COR-L47 (cell line): ENCODE data around the gene HNF4A.
"Not testable (repeated sequence)": the region's sequence is repeated elsewhere in the genome, so short reads cannot be mapped to it uniquely, and the experiment has no call there.

Experiments used
- DNase-seq: peaks from one replicate; lab custom pipeline; 2025; lab: John Stamatoyannopoulos, UW

HNF4A gene

DNA sequence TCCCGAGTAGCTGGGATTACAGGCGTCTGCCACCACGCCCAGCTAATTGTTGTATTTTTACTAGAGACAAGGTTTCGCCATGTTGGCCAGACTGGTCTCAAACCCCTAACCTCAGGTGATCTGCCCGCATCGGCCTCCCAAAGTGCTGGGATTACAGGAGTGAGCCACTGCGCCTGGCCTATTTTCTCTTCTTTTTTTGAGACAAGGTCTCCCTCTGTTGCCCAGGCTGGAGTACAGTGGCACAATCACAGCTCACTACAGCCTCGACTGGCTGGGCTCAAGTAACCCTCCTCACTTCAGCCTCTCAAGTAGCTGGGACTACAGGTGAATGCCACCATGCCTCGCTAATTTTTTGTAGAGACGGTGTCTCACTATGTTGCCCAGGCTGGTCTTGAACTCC is 9.6 kb upstream of the HNF4A start:
- not testable (repeated sequence) for DNase-seq

- no peak for DNase-seq
Measured at GRCh38 chr20:44348168-44348659, 7.3 kb upstream of the HNF4A start.

GRCh38 chr20:44349349-44349748 is 6.2 kb upstream of the HNF4A start:
- DNase-seq: no peak

DNA sequence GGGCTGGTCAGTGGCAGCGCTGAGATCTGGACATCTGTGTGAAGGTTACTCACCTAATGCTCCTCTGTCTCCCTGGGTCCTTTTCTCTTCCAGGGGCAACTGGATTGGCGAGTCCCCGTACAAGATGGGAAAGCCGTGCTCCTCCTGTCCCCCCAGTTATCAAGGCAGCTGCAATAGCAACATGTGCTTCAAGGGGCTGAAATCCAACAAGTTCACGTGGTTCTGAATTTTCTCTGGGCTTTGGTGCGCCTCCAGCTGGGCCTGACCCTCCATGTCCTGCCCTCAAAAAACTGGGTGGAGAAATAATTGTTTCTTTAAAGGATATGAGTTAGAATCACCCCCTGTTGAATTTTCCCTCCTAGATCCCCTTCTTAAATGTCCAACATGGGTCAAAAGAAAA is 4.9 kb upstream of the HNF4A start:
- no peak for DNase-seq

DNA sequence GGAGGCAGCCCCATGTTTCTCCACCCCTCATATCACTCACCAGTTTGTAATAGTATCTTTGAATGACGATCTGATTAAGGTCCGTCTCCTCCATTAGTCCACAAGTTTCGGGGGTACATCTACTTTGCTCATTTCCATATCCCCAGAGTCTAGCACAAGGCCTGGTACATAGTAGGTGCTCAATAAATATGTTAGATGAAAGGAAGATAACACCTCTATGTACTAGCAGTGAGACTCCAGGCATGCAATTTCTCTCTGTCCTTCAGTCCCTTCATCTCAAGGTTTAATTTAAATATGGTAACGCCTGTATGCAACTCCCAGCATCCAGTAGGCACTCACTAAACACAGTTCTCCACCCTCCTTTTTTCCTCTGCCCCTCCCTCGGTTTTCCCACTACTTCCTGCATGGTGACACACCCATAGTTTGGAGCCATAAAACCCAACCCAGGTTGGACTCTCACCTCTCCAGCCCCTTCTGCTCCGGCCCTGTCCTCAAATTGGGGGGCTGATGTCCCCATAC is 461 bp upstream of the HNF4A start:
- DNase-seq: no peak

GRCh38 chr20:44356353-44356723 is 839 bp downstream of the HNF4A start:
- no peak for DNase-seq

GRCh38 chr20:44357020-44357419 is 1.5 kb downstream of the HNF4A start:
- no peak for DNase-seq

- no peak for DNase-seq
Measured at GRCh38 chr20:44357555-44358125, 2.1 kb downstream of the HNF4A start.

DNA sequence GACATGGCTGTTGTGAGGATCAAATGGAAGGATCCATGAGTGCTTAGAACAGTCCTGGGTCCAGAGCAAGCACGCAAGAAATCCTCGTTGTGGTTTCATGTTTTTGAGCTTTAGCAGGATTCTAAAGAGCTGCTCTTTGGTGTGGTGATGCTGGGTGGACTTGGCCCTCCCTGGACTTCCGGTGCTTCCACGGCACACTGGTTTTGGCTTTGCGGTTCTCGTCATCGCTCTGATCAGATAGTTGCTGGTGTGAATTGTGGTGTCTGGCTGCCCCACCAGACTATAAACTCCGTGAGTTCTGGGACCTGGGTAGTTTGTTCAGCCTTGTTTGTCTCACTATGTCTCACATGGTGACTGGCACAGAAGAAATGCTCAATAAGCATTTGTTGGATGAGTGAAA is 3.3 kb downstream of the HNF4A start:
- DNase-seq: no peak

- DNase-seq: no peak
Measured at GRCh38 chr20:44360221-44360620, 4.7 kb downstream of the HNF4A start.

DNA sequence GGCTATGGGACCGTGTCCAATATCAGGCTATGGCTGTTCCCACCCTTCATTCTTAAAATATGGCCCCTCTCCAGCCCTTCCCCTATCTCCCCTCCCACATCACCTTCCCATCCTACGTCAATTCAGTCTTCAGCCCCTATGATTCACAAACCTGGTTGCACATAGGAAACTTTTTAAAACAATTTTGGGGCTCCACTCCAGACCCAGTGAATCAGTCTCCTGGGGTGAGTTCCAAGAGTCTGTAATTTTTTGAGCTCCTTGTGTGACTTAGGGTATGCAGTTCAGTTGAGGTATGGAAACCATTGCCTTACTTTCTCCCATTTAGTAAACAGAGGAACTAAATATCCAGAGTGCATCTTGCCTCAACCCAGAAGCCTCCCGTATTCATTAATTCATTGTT is 5.5 kb downstream of the HNF4A start:
- no peak for DNase-seq

DNA sequence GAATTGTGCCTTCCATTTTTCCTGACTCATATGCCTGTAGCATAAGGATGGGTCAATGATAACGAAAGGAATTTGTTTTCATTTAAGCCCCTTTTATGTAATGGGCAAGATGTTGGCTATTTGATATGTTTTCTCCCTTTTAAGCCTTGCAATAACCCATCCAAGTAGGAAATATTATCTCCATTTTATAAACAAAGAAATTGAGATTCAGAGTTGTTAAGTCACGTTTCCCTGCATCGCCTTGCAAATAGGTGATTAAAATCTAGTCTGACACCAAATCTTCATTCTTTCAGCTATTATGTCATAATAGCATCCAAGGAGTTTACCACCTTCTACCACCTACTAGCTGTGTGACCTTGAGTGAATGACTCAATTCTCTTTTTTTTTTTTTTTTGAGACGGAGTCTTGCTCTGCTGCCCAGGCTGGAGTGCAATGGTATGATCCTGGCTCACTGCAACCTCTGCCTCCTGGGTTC is 7.0 kb downstream of the HNF4A start:
- no peak for DNase-seq

- no peak for DNase-seq
Measured at GRCh38 chr20:44364068-44364467, 8.6 kb downstream of the HNF4A start.

DNA sequence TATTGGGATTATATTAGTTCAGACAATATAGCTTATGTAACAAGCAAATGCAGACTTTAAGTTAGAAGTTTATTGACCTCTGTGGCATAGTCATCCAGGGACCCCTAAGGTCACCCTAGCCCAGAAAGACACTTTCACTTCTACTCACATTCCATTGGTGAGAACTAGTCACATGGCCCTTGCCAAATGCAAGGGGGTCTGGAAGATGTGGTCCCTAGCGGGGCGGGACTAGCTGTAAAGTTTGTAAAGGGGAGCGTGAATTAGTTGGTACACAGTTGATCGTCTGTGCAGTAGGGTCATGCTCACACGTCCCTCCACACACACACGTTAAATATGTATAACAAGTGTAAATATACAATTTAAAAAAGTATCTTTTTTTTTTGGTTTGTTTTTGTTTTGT is 9.3 kb downstream of the HNF4A start:
- DNase-seq: no peak

- DNase-seq: no peak
Measured at GRCh38 chr20:44367746-44368145, 12.2 kb downstream of the HNF4A start.

- DNase-seq: no peak
Measured at GRCh38 chr20:44370639-44371218, 15.2 kb downstream of the HNF4A start.

- DNase-seq: no peak
Measured at GRCh38 chr20:44382641-44383040, 27.1 kb downstream of the HNF4A start.

DNA sequence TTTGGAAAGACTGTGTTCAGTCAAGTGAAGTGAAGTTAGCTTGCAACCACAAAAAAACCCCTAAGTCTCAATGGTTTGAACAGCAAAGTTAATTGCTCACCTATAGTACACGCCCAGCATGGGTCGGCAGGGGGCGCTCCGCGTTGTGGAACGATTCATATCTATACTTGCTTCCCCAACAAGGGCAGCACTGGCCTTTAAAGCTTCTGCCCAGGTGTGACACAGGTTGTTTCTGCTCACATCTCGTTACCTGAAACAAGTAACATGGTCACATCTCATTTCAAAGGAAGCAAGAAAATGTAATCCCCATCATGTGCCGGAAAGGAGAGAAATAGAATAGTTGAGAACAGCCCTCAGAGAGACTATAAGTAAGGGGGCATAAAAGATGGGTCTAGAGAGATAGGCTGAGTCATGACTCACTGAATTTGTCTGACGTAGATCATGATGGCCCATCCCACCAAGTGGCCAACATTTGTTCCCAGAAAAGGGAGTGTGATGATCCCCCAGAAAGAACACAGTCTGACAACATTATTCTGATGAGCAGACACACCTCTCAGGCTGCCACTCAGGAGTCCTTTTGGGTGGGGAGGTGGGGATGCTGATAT is 29.0 kb downstream of the HNF4A start:
- peak; percentile 59 for DNase-seq

- peak; percentile 30 for DNase-seq
Measured at GRCh38 chr20:44388466-44389023, 33.0 kb downstream of the HNF4A start.

- DNase-seq: no peak
Measured at GRCh38 chr20:44389871-44390270, 34.4 kb downstream of the HNF4A start.

- no peak for DNase-seq
Measured at GRCh38 chr20:44390280-44390679, 34.8 kb downstream of the HNF4A start.

- no peak for DNase-seq
Measured at GRCh38 chr20:44392088-44392775, 36.7 kb downstream of the HNF4A start.
